Measurements from ENCODE around the gene ETV1.

- TF ChIP-seq CTCF (IDR thresholded peaks at IDR 0.05) (no peak), POLR2A (IDR thresholded peaks at IDR 0.05) (no peak), POLR2AphosphoS5 (IDR thresholded peaks at IDR 0.05) (no peak)
Measured at GRCh38 chr7:13988731-13989125, 738 bp downstream of the ETV1 start.

Data from breast epithelium (tissue), 3 donors.